ENCODE measurements around the gene CIPC. TPM values are rescaled to one million over a fixed set of nuclear protein-coding genes. Genes with fewer than 3 reads are reported as not detected.

Gene CIPC
- 22.1 and 24.7 TPM in 2 replicates for total RNA-seq

DNA sequence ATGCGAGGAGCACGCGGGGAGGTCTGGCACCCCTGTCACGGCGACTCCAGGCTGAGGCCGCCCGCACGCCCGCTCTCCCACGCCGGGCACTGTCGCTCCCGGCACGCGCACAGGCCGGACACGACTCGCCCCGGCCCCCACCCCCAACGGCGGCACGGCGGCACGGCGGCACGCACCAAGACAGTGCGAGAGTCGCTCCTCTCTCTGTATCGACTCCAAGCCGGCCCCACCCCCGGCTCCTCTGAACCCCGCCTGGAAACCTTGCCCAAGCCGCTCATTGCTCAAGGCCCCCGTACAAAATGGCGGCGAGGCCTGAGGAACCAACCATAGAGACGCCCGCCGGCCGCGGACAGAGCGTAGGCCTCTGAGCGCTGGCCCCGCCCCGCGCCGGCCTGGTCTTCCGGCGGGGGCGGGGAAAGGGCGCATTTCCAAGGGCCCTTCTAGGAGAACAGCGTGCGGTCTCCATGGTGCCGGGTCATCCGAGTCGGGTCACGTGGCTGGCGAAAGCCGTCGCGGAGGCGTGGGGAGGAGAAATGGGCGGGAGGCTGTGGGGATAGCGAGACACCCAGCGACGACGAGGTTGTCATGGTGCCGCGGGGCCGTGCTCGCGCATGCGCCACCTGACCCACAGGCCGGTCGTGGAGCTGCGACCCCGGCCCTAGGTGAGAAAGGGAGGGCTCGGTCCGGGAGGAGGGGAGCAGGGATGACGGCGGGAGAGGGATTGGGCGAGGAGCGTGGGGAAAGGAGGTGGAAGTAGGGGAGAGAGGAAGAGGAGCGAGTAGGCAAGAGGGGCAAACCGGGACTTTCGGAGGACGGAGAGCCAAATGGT lies at the start of gene CIPC:
TSS of gene CIPC (plus strand) at position 559 of the 829 bp plus-strand sequence. CDS start 7,451 bp downstream, outside the sequence.

DNA sequence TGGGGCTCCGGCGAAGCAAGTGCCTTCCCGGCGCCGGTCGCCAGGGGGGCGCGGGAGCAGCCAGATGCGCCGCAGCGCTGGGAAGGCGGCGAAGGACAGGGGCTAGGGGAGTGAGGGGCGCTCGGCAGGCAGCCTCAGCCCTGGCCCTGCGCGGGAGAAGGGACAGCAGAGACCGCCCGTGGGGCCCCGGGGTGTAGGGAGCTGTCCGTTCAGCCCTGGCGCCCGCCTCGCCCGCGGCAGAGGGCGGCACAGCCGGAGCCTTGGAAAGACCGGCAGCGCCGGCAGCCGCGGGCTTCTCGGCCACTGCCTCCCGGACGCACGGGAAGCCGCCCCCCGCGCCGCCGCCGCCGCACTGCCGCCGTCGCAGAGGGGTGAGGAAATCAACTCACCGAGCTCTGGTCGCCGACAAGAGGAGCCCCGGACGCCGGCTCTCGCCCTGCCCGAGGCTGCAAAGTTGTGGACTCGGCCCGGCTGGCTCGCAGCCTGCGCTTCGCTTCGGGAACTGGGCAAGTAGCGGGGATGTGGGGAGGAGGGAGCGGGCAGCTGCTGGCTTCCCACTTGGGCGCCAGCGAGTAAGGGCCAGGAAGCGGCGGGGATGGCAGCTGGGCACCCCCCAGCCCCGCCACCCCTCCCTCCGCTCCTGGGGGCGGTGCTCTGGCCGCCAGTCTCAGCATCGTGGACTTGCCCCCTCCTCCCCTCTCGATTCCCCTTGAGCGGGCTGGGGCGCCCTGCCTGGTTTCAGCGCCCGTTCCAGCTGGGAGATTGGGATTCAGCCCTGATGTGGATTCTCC lies 43.4 kb downstream of the CIPC start, which contains the start of gene ZDHHC22:
TSS of gene ZDHHC22 (minus strand) at position 578 of the 791 bp plus-strand sequence. CDS start 2,053 bp downstream, outside the sequence.

Other genes with a start within 250 kb of the CIPC start
- gene IRF2BPL, start 69.5 kb upstream of the CIPC start, total RNA-seq = 91.0 and 135 TPM in 2 replicates
- gene ZDHHC22, start 43.5 kb downstream of the CIPC start, total RNA-seq = not detected in 2 replicates
- gene TMEM63C, start 83.5 kb downstream of the CIPC start, total RNA-seq = under 0.01 TPM in 1 of 2 replicates, not detected in the other
- not detected in 2 replicates for gene NGB, start 172.9 kb downstream of the CIPC start, total RNA-seq
- gene POMT2, start 222.6 kb downstream of the CIPC start, total RNA-seq = 15.4 and 20.8 TPM in 2 replicates
- gene GSTZ1, start 222.8 kb downstream of the CIPC start, total RNA-seq = 34.6 and 38.6 TPM in 2 replicates

Data from hair follicle dermal papilla cell (primary cell).